Adrenal gland (tissue), 12 donors: ENCODE results near the gene GALE. TPM values are rescaled to one million over a fixed set of nuclear protein-coding genes. Genes with fewer than 3 reads are reported as not detected.

Experiments used
- DNase-seq, 7 donors: peaks; one replicate each; pipeline ENCODE4 v3.0.0-alpha.2; 2019 to 2020
- H3K27ac ChIP-seq, 5 donors: fragments of 200-600 bp; sonication (generic) in 4 of 5; 1 replicate in 3 of 5; 2 replicates in 2 of 5; pipeline versions ENCODE4 v1.5.1 to v1.8.0; 2016 to 2020; ENCODE audit warnings: mild to moderate bottlenecking in 1 of 5
- H3K27me3 ChIP-seq: fragments of 200-600 bp; 2 replicates; pipeline ENCODE4 v1.8.0; 2021
- H3K36me3 ChIP-seq, 2 donors: fragments of 200-600 bp; replicated peaks in 1 of 2; 1 replicate in 1 of 2; 2 replicates in 1 of 2; pipeline versions ENCODE4 v1.5.1 to v1.8.0; 2018 to 2022
- H3K4me1 ChIP-seq, 2 donors: fragments of 200-600 bp; replicated peaks in 1 of 2; 1 replicate in 1 of 2; 2 replicates in 1 of 2; pipeline versions ENCODE4 v1.5.1 to v1.8.0; 2018 to 2021
- H3K4me3 ChIP-seq, 4 donors: fragments of 200-600 bp; sonication (generic) in 3 of 4; one replicate each; pipeline ENCODE4 v1.5.1; 2016 to 2018
- H3K9me3 ChIP-seq, 3 donors: fragments of 200-600 bp; sonication (generic) in 1 of 3; replicated peaks in 1 of 3; 1 replicate in 2 of 3; 2 replicates in 1 of 3; pipeline versions ENCODE4 v1.5.1 to v1.8.0; 2016 to 2021
- CTCF ChIP-seq, 6 experiments: fragments of 450-650 bp in 4 of 6; fragments of 200-600 bp in 2 of 6; sonication (generic) in 1 of 6; IDR thresholded peaks; 1 replicate in 5 of 6; 2 replicates in 1 of 6; pipeline versions ENCODE4 v1.5.1 to v1.8.0; 2016 to 2021; ENCODE audit warnings: antibody characterized with exemption in 6 of 6, mild to moderate bottlenecking in 2 of 6, moderate library complexity in 1 of 6
- POLR2A ChIP-seq, 2 donors: fragments of 450-650 bp; IDR thresholded peaks; one replicate each; pipeline ENCODE4 v1.6.1; 2017; ENCODE audit warnings: antibody characterized with exemption in 2 of 2, mild to moderate bottlenecking in 2 of 2, moderate library complexity in 1 of 2
- WGBS, 4 donors: extraction: QIAGEN DNeasy Blood & Tissue Kit in 2 of 4; methylation state at CpG; one replicate each; pipeline versions ENCODE4 v1.1.5 to v1.1.7; 2013 to 2017; 5-methylcytosine and 5-hydroxymethylcytosine counted together
- intact Hi-C, 2 donors: fragments of 100-400 bp; cut with DNase I; formaldehyde crosslinking; loops; one replicate each; pipeline versions ENCODE4 v1.14.1 to v1.15.0; 2022 to 2023
- polyA plus RNA-seq, 3 donors: library from polyadenylated mRNA; stranded (reverse); fragments of 200-250 nt in 2 of 3; fragments of 350-450 nt in 1 of 3; fragmentation: Illumina TruSeq in 1 of 3; extraction: RNeasy Lipid Tissue Mini Kit (QIAGEN cat#74804) in 1 of 3; gene quantifications; one replicate each; pipeline ENCODE4 v1.2.3, GENCODE V29; 2013 to 2014
- total RNA-seq, 9 donors: library from RNA; depleted of rRNA in 4 of 9; stranded (reverse); fragments of >200 nt in 4 of 9; fragments of 120-200 nt in 1 of 9; fragmentation: NEBNext Ultra II Directional in 1 of 9; extraction: Animal tissue kit (Norgen Biotek cat#: 25700) in 1 of 9; gene quantifications; one replicate each; pipeline versions ENCODE4 v1.1.0 to v1.2.4, GENCODE V29; 2013 to 2023
- donor health status: healthy with polysubstance abuse.
- donor health status: Bipolar disorder and iron deficiency.
- donor health status: DM: yes; HTN: yes; CAD: no.
- donor health status: DM: no; HTN: no; CAD: no.
- donor health status: DM: no; HTN: no; CAD: no.
- donor health status: DM: yes; HTN: yes; CAD: no.

Gene GALE
- total and polyA plus RNA-seq, 12 donors = 12.0 to 80.8 (median 29.9) TPM

- intact Hi-C loops = no loop called here
- 78 to 84% (median 80%) methylated on average over 5 of the region's 5 CpGs for WGBS, 4 donors
- no peak for DNase-seq
- no peaks in the 10 kb centered on the region for H3K27me3 ChIP-seq
- no peak overlapping the region for H3K4me3 ChIP-seq
- no peak overlapping the region for H3K27ac ChIP-seq
- peaks cover 0 to 6% of the 10 kb centered on the region in 2 donors for H3K36me3 ChIP-seq
- H3K4me1 ChIP-seq = peaks cover 0 to 4% of the 10 kb centered on the region in 2 donors
- no peak for TF ChIP-seq CTCF (IDR thresholded peaks at IDR 0.05)
- TF ChIP-seq POLR2A (IDR thresholded peaks at IDR 0.05) = no peak
- H3K9me3 ChIP-seq = no peaks in the 10 kb centered on the region
These were observed 31.8 kb downstream of the GALE start for GRCh38 chr1:23768733-23769132.

GRCh38 chr1:23763041-23763577 is 37.4 kb downstream of the GALE start:
- peaks cover 0 to 42% of the 10 kb centered on the region in 2 donors for H3K36me3 ChIP-seq
- TF ChIP-seq POLR2A (IDR thresholded peaks at IDR 0.05) (no peak), CTCF (IDR thresholded peaks at IDR 0.05) (no peak)
- peaks cover 0 to 3% of the 10 kb centered on the region in 2 donors for H3K4me1 ChIP-seq
- no peaks in the 10 kb centered on the region for H3K9me3 ChIP-seq
- 89 to 94% (median 92%) methylated on average over 7 of the region's 7 CpGs for WGBS, 4 donors
- no peak overlapping the region for H3K4me3 ChIP-seq
- intact Hi-C loops = no loop called here
- no peak for DNase-seq
- H3K27ac ChIP-seq = no peak overlapping the region
- no peaks in the 10 kb centered on the region for H3K27me3 ChIP-seq

GRCh38 chr1:23759277-23759676 is 41.3 kb downstream of the GALE start:
- no peaks in the 10 kb centered on the region for H3K9me3 ChIP-seq
- WGBS, 4 donors = 37 to 65% (median 55%) methylated on average over 4 of the region's 4 CpGs
- H3K27me3 ChIP-seq = no peaks in the 10 kb centered on the region
- H3K27ac ChIP-seq = peak overlapping the region in 2 of 5 donors; percentile 5 to 9
- peaks cover 0 to 3% of the 10 kb centered on the region in 2 donors for H3K4me1 ChIP-seq
- DNase-seq = peak in 1 of 7 donors; percentile 50
- peaks cover 0 to 81% of the 10 kb centered on the region in 2 donors for H3K36me3 ChIP-seq
- no peak overlapping the region for H3K4me3 ChIP-seq
- intact Hi-C loops = loop anchor here in 1 of 2 donors (10.0 kb wide), 1 partner anchor 64 kb away; the partner anchor contains the start of gene RPL11
- TF ChIP-seq CTCF (IDR thresholded peaks at IDR 0.05) = no peak
- TF ChIP-seq POLR2A (IDR thresholded peaks at IDR 0.05) = no peak

GRCh38 chr1:23757812-23758211 is 42.7 kb downstream of the GALE start:
- TF ChIP-seq CTCF (IDR thresholded peaks at IDR 0.05) = no peak
- TF ChIP-seq POLR2A (IDR thresholded peaks at IDR 0.05) = no peak
- intact Hi-C loops = loop anchor here in 1 of 2 donors (10.0 kb wide), 1 partner anchor 63 kb away; the partner anchor contains the start of gene RPL11
- H3K4me3 ChIP-seq = no peak overlapping the region
- H3K9me3 ChIP-seq = no peaks in the 10 kb centered on the region
- WGBS, 4 donors = 89 to 100% (median 95%) methylated on average over 1 of the region's 1 CpG
- peaks cover 0 to 95% of the 10 kb centered on the region in 2 donors for H3K36me3 ChIP-seq
- H3K4me1 ChIP-seq = peaks cover 0 to 3% of the 10 kb centered on the region in 2 donors
- peak in 1 of 7 donors; percentile 43 for DNase-seq
- H3K27me3 ChIP-seq = no peaks in the 10 kb centered on the region
- H3K27ac ChIP-seq = no peak overlapping the region
